CD14-positive monocyte (primary cell): ENCODE data around the gene DAB2IP. TPM values are rescaled to one million over a fixed set of nuclear protein-coding genes. Genes with fewer than 3 reads are reported as not detected.
A peak's percentile ranks its signal among the peaks of the same experiment; 100 is the strongest.

Source experiments
- DNase-seq, 3 donors: peaks; one replicate each; pipeline ENCODE4 v3.0.0-alpha.2; 2011 to 2022
- H2AFZ ChIP-seq: 2 replicates; pipeline ENCODE4 v1.6.0; 2012; ENCODE audit warnings: mild to moderate bottlenecking, low read depth, low read length, inconsistent platforms; ENCODE audit not compliant: insufficient read depth, poor library complexity, severe bottlenecking
- H3K27ac ChIP-seq, 2 donors: 1 replicate in 1 of 2; 2 replicates in 1 of 2; pipeline ENCODE4 v1.5.1; 2012 to 2013; ENCODE audit warnings: low read length in 2 of 2, control low read depth in 1 of 2, inconsistent platforms in 1 of 2, low read depth in 1 of 2, mild to moderate bottlenecking in 1 of 2
- H3K27me3 ChIP-seq, 2 donors: one replicate each; pipeline versions ENCODE4 v1.6.0 to v1.6.1; 2011 to 2013; ENCODE audit warnings: low read length in 2 of 2; ENCODE audit not compliant: control insufficient read depth in 2 of 2, insufficient read depth in 2 of 2
- H3K36me3 ChIP-seq, 2 donors: replicated peaks in 1 of 2; 1 replicate in 1 of 2; 2 replicates in 1 of 2; pipeline versions ENCODE4 v1.5.1 to v1.6.1; 2012 to 2013; ENCODE audit warnings: low read length in 2 of 2, control low read depth in 1 of 2, inconsistent platforms in 1 of 2, mild to moderate bottlenecking in 1 of 2; ENCODE audit not compliant: insufficient read depth in 2 of 2, control insufficient read depth in 1 of 2
- H3K4me1 ChIP-seq, 2 donors: 1 replicate in 1 of 2; 2 replicates in 1 of 2; pipeline versions ENCODE4 v1.5.1 to v1.6.1; 2012 to 2013; ENCODE audit warnings: low read length in 2 of 2, control low read depth in 1 of 2, inconsistent platforms in 1 of 2, mild to moderate bottlenecking in 1 of 2, moderate library complexity in 1 of 2; ENCODE audit not compliant: insufficient read depth in 2 of 2, control insufficient read depth in 1 of 2
- H3K4me2 ChIP-seq: replicated peaks from 2 replicates; pipeline ENCODE3; 2012; ENCODE audit warnings: low read length, moderate library complexity, mild to moderate bottlenecking; ENCODE audit not compliant: poor library complexity, severe bottlenecking; ENCODE audit errors: extremely low read depth
- H3K4me3 ChIP-seq, 3 experiments: fragments of 200-600 bp in 1 of 3; sonication (generic) in 1 of 3; replicated peaks in 1 of 3; 1 replicate in 2 of 3; 2 replicates in 1 of 3; pipeline ENCODE4 v1.5.1; 2011 to 2013; ENCODE audit warnings: low read length in 3 of 3, mild to moderate bottlenecking in 3 of 3, control low read depth in 2 of 3, low read depth in 2 of 3, inconsistent platforms in 1 of 3, moderate library complexity in 1 of 3
- H3K79me2 ChIP-seq: 2 replicates; pipeline ENCODE4 v1.6.0; 2012; ENCODE audit warnings: mild to moderate bottlenecking, control low read depth, inconsistent platforms, low read length, moderate library complexity; ENCODE audit not compliant: insufficient read depth
- H3K9ac ChIP-seq: 2 replicates; pipeline ENCODE4 v1.6.0; 2017; ENCODE audit warnings: low read length, mild to moderate bottlenecking; ENCODE audit not compliant: insufficient read depth, poor library complexity, severe bottlenecking
- H3K9me3 ChIP-seq, 2 donors: replicated peaks in 1 of 2; 1 replicate in 1 of 2; 2 replicates in 1 of 2; pipeline versions ENCODE4 v1.5.1 to v1.6.1; 2012 to 2013; ENCODE audit warnings: low read length in 2 of 2, control low read depth in 1 of 2; ENCODE audit not compliant: control insufficient read depth in 1 of 2, insufficient read depth in 1 of 2
- H4K20me1 ChIP-seq: 2 replicates; pipeline ENCODE4 v1.6.0; 2012; ENCODE audit warnings: mild to moderate bottlenecking, low read length, control low read depth, moderate library complexity; ENCODE audit not compliant: insufficient read depth
- H3K27ac Mint-ChIP-seq, 7 donors: one replicate each; pipeline ENCODE4 v1.8.0; 2020; ENCODE audit warnings: mild to moderate bottlenecking in 7 of 7, mixed read lengths in 7 of 7, moderate library complexity in 6 of 7, inconsistent platforms in 2 of 7
- H3K27me3 Mint-ChIP-seq, 3 donors: one replicate each; pipeline ENCODE4 v1.8.0; 2021 to 2022; ENCODE audit warnings: low read depth in 3 of 3, mild to moderate bottlenecking in 3 of 3, mixed read lengths in 3 of 3, moderate library complexity in 3 of 3, inconsistent platforms in 1 of 3
- H3K36me3 Mint-ChIP-seq, 2 donors: one replicate each; pipeline ENCODE4 v1.8.0; 2020; ENCODE audit warnings: mixed read lengths in 2 of 2, inconsistent platforms in 1 of 2, mild to moderate bottlenecking in 1 of 2
- H3K4me1 Mint-ChIP-seq: one replicate; pipeline ENCODE4 v1.8.0; 2020; ENCODE audit warnings: mild to moderate bottlenecking, mixed read lengths
- H3K4me3 Mint-ChIP-seq, 2 donors: one replicate each; pipeline ENCODE4 v1.8.0; 2020; ENCODE audit warnings: mild to moderate bottlenecking in 2 of 2, mixed read lengths in 2 of 2, moderate library complexity in 1 of 2
- H3K9me3 Mint-ChIP-seq, 7 donors: one replicate each; pipeline ENCODE4 v1.8.0; 2020 to 2022; ENCODE audit warnings: mixed read lengths in 7 of 7, mild to moderate bottlenecking in 6 of 7, moderate library complexity in 6 of 7, inconsistent platforms in 2 of 7
- WGBS: methylation state at CpG from one replicate; pipeline ENCODE4 v1.1.5; 2013; ENCODE audit warnings: missing lambda C conversion rate; ENCODE audit not compliant: insufficient coverage; 5-methylcytosine and 5-hydroxymethylcytosine counted together
- intact Hi-C, 2 donors: fragments of 100-400 bp; cut with micrococcal nuclease; formaldehyde crosslinking; loops; one replicate each; pipeline versions ENCODE4 v1.15.0 to v1.15.1; 2023
- polyA plus RNA-seq, 3 donors: library from polyadenylated mRNA; depleted of rRNA in 1 of 3; unstranded in 2 of 3; stranded (reverse) in 1 of 3; fragments of 300-500 nt in 2 of 3; fragments of >200 nt in 1 of 3; fragmentation: Illumina TruSeq in 2 of 3; gene quantifications; 1 replicate in 2 of 3; 2 replicates in 1 of 3; pipeline ENCODE4 v1.2.3, GENCODE V29; 2012 to 2021
- TF ChIP-seq, protein P1 (sequence below): fragments of 200-600 bp; IDR thresholded peaks from one replicate; pipeline ENCODE4 v1.8.0; 2022; ENCODE audit warnings: antibody characterized with exemption, mild to moderate bottlenecking

DAB2IP gene
- polyA plus RNA-seq, 3 donors: 0.13 TPM; not detected in 2

DNA sequence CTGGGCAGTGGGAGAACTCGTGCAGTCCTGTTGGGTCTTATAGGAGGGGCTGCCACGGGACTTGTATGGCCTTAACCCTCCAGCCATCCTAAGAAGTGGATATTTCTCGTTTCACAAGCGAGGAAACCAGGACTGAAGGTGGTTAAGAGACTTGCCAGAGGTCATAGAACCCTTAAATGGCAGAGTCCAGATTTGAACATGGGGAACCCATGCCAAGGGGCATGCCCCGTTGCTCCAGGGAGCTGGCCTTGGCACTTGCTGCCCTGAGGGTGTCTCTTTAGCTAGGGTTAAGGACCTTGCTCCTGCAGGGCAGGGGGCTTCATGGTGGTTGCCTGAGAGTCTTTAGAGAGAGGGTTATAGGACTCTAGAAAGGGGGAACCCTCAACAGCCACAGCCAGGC lies 63.4 kb downstream of the DAB2IP start:
- no peak overlapping the region for H3K9ac ChIP-seq
- Mint-ChIP-seq H3K9me3 (peaks cover 0 to 2% (median 0%) of the 10 kb centered on the region in 7 donors), H3K36me3 (no peaks in the 10 kb centered on the region), H3K27ac (no peak overlapping the region), H3K4me3 (no peak overlapping the region), H3K27me3 (peaks cover 1 to 7% (median 4%) of the 10 kb centered on the region in 3 donors), H3K4me1 (peaks cover 2% of the 10 kb centered on the region)
- H3K4me1 ChIP-seq: no peaks in the 10 kb centered on the region
- intact Hi-C loops: no loop called here
- H2AFZ ChIP-seq: no peak overlapping the region
- H3K9me3 ChIP-seq: no peaks in the 10 kb centered on the region
- DNase-seq: no peak
- H4K20me1 ChIP-seq: no peaks in the 10 kb centered on the region
- no peaks in the 10 kb centered on the region for H3K36me3 ChIP-seq
- TF ChIP-seq, protein P1, sequence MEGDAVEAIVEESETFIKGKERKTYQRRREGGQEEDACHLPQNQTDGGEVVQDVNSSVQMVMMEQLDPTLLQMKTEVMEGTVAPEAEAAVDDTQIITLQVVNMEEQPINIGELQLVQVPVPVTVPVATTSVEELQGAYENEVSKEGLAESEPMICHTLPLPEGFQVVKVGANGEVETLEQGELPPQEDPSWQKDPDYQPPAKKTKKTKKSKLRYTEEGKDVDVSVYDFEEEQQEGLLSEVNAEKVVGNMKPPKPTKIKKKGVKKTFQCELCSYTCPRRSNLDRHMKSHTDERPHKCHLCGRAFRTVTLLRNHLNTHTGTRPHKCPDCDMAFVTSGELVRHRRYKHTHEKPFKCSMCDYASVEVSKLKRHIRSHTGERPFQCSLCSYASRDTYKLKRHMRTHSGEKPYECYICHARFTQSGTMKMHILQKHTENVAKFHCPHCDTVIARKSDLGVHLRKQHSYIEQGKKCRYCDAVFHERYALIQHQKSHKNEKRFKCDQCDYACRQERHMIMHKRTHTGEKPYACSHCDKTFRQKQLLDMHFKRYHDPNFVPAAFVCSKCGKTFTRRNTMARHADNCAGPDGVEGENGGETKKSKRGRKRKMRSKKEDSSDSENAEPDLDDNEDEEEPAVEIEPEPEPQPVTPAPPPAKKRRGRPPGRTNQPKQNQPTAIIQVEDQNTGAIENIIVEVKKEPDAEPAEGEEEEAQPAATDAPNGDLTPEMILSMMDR: no peak
- H3K4me3 ChIP-seq: no peak overlapping the region
- no peaks in the 10 kb centered on the region for H3K27me3 ChIP-seq
- H3K4me2 ChIP-seq: no peak overlapping the region
- H3K27ac ChIP-seq: no peak overlapping the region
- H3K79me2 ChIP-seq: no peaks in the 10 kb centered on the region
- 95% methylated on average over 3 of the region's 5 CpGs for WGBS

DNA sequence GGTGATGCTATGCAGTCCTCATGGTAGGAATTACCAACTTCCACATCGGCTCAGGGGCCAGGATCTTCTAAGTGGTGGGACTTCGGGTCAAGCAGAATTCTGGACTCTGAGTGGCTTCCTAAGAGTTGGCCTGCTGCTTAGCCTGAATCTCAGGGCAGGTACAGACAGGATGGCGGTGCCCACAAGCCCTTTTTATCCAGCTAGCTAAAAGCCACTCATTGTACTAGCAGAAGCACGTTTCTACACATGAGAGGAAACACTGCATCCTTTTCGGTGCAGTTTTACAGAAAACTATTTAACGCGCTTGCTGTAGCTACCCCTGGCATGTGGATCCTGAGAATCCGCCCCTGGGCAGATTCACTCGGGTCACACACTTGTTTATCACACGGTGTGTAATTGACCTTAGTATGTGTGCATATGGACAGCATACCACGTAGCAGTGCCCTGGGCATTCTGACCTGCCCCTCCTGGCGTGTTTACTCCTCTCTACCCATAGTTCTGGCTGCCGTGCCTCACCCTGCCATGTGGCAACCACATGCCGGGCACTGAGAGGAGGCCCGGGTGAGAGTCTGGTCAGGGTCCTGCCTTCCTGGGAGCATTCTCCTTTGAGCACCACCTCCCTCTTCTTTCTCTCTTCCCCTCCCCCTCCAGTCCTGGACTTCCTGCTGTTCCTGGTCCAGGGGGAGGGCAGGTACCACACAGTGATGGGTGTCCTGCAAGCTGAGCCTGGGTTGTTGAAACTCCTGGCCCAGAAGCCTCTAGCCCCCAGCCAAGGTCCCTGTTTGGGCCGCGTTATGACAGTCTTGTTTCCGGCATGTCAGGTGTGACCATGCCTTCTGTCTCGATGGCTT lies 65.9 kb downstream of the DAB2IP start:
- no peaks in the 10 kb centered on the region for H4K20me1 ChIP-seq
- no peak overlapping the region for H2AFZ ChIP-seq
- H3K27ac Mint-ChIP-seq: no peak overlapping the region
- H3K9me3 ChIP-seq: no peaks in the 10 kb centered on the region
- no peak overlapping the region for H3K27ac ChIP-seq
- H3K4me1 ChIP-seq: no peaks in the 10 kb centered on the region
- DNase-seq: no peak
- no peak overlapping the region for H3K4me3 ChIP-seq
- no peaks in the 10 kb centered on the region for H3K36me3 Mint-ChIP-seq
- no peaks in the 10 kb centered on the region for H3K36me3 ChIP-seq
- peaks cover 1 to 7% (median 2%) of the 10 kb centered on the region in 3 donors for H3K27me3 Mint-ChIP-seq
- H3K4me2 ChIP-seq: no peak overlapping the region
- TF ChIP-seq, protein P1: no peak
- H3K9ac ChIP-seq: peak overlapping the region; percentile 8
- no peaks in the 10 kb centered on the region for H3K4me1 Mint-ChIP-seq
- intact Hi-C loops: no loop called here
- H3K4me3 Mint-ChIP-seq: no peak overlapping the region
- H3K79me2 ChIP-seq: no peaks in the 10 kb centered on the region
- H3K9me3 Mint-ChIP-seq: peaks cover 0 to 2% (median 0%) of the 10 kb centered on the region in 7 donors
- no peaks in the 10 kb centered on the region for H3K27me3 ChIP-seq
- WGBS: 92% methylated on average over 15 of the region's 19 CpGs
